Lower leg skin (tissue), 4 donors: ENCODE data around the gene LRG1. TPM values are rescaled to one million over a fixed set of nuclear protein-coding genes. Genes with fewer than 3 reads are reported as not detected.
"Not testable (repeated sequence)": the region's sequence is repeated elsewhere in the genome, so short reads cannot be mapped to it uniquely, and the experiment has no call there.

Source experiments
- DNase-seq, 2 donors: peaks; one replicate each; pipeline ENCODE4 v3.0.0-alpha.2; 2019; ENCODE audit warnings: low spot score in 2 of 2
- H3K4me3 ChIP-seq: fragments of 200-600 bp; sonication (generic); 2 replicates; pipeline ENCODE4 v1.5.1; 2017; ENCODE audit warnings: mild to moderate bottlenecking, low read depth; ENCODE audit not compliant: poor library complexity, severe bottlenecking
- POLR2A ChIP-seq, 2 donors: fragments of 450-650 bp; IDR thresholded peaks; one replicate each; pipeline ENCODE4 v1.6.1; 2016 to 2017; ENCODE audit warnings: antibody characterized with exemption in 2 of 2, mild to moderate bottlenecking in 1 of 2, moderate library complexity in 1 of 2
- WGBS, 2 donors: methylation state at CpG; one replicate each; pipeline ENCODE4 v1.1.5; 2018; 5-methylcytosine and 5-hydroxymethylcytosine counted together
- intact Hi-C: fragments of 100-400 bp; cut with DNase I; formaldehyde crosslinking; loops from one replicate; pipeline ENCODE4 v1.15.0; 2023; ENCODE audit warnings: low total_unique reads
- total RNA-seq, 4 donors: library from RNA; depleted of rRNA; stranded (reverse); fragments of >200 nt; gene quantifications; one replicate each; pipeline ENCODE4 v1.1.0, GENCODE V29; 2016
- TF ChIP-seq, protein P1 (sequence below), 3 donors: fragments of 450-650 bp; IDR thresholded peaks; one replicate each; pipeline ENCODE4 v1.5.1; 2016; ENCODE audit warnings: antibody characterized with exemption in 3 of 3, mild to moderate bottlenecking in 3 of 3, moderate library complexity in 2 of 3

LRG1 gene
- total RNA-seq, 4 donors from 2014 or later, result 1.8 to 9.9 (median 2.7) TPM

DNA sequence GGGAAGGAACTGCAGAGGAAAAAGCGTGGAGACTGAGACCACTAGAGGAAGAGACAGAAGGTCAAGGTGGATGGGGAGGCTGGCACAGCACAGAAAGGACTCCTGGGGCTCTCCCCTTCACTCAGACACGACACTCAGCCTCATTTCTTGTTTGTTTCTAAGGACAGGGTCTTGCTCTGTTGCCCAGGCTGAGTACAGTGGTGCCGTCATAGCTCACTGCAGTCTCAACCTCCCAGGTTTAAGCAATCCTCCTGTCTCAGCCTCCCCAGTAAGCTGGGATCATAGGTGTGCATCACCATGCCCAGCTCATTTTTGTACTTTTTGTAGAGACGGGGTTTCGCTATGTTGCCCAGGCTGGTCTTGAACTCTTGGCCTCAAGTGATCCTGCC lies 31.1 kb upstream of the LRG1 start:
- no peak overlapping the region for H3K4me3 ChIP-seq
- DNase-seq, result no peak
- TF ChIP-seq, protein P1, sequence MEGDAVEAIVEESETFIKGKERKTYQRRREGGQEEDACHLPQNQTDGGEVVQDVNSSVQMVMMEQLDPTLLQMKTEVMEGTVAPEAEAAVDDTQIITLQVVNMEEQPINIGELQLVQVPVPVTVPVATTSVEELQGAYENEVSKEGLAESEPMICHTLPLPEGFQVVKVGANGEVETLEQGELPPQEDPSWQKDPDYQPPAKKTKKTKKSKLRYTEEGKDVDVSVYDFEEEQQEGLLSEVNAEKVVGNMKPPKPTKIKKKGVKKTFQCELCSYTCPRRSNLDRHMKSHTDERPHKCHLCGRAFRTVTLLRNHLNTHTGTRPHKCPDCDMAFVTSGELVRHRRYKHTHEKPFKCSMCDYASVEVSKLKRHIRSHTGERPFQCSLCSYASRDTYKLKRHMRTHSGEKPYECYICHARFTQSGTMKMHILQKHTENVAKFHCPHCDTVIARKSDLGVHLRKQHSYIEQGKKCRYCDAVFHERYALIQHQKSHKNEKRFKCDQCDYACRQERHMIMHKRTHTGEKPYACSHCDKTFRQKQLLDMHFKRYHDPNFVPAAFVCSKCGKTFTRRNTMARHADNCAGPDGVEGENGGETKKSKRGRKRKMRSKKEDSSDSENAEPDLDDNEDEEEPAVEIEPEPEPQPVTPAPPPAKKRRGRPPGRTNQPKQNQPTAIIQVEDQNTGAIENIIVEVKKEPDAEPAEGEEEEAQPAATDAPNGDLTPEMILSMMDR (IDR thresholded peaks at IDR 0.05), result no peak
- TF ChIP-seq POLR2A (IDR thresholded peaks at IDR 0.05), result no peak
- intact Hi-C loops, result loop anchor here (5.0 kb wide), 1 partner anchor 66 kb away; the partner anchor contains the start of gene TNFAIP8L1
- WGBS, 2 donors, result 83 to 88% methylated on average over 5 of the region's 5 CpGs

DNA sequence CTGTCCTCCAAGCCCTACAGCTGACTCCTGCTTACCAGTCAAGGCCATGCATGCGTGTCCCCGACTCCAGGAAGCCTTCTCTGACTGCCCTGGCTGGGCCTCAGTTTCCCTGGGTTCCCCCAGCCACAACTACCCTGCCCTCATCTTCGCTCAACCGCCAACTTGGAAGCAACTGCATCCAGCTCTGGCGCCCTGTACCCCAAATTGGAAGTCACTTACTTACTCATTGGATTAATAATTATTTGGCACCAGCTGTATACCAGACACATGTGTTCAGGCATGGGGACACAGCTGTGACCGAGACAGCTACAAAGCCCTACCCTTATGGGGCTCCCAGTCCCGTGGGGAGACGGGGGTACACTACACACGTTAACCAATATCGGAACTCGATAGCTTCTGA lies 30.6 kb upstream of the LRG1 start:
- DNase-seq, result no peak
- intact Hi-C loops, result loop anchor here (5.0 kb wide), 1 partner anchor 67 kb away; the partner anchor contains the start of gene TNFAIP8L1
- WGBS, 2 donors, result 85 to 88% methylated on average over 11 of the region's 11 CpGs
- H3K4me3 ChIP-seq, result no peak overlapping the region
- TF ChIP-seq, protein P1 (IDR thresholded peaks at IDR 0.05), result no peak
- TF ChIP-seq POLR2A (IDR thresholded peaks at IDR 0.05), result no peak

DNA sequence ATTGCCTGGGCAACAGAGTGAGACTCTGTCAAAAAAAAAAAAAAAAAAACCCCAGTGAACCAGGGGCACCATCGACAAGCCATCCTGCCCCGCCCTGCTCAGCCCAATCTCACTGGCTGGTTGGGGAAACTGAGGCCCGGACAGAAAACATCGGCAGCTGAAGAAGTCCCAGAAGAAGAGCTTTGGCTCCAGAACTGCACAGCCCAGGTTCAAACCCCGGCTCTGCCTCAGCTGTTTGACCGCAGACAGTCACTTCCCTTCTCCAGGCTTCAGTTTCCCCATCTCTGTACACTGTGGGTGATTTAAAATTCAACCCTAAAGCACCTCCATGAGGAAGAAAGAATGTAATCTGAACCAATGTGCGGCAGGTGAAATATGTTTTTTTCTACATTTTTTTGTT lies 29.1 kb upstream of the LRG1 start:
- intact Hi-C loops, result no loop called here
- 83% methylated on average over 7 of the region's 7 CpGs for WGBS, 2 donors
- DNase-seq, result no peak
- no peak for TF ChIP-seq POLR2A (IDR thresholded peaks at IDR 0.05)
- TF ChIP-seq, protein P1 (IDR thresholded peaks at IDR 0.05), result no peak
- H3K4me3 ChIP-seq, result no peak overlapping the region

DNA sequence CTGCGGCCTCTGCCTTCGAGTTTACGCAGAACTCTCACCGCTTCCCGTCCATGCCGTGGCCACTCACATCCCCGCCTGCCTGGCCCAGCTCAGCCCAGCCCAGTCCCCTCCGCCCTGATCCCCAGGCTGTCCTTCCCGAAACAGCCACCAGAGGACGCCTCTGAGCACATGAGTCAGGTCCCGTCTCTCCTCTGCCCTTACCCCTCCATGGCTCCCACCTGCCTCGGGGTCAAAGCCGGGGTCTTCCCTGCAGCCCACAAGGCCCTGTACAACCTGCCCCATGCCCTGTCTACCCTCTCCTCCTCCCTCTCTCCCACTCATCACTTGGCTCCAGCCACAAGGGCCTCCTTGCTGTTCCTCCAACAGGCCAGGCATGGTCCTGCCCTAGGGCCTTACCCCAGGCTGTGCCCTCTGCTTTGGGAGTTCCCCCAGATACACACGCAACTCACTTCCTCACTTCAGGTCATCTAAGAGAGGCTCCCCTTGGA lies 27.8 kb upstream of the LRG1 start:
- no peak for DNase-seq
- no peak overlapping the region for H3K4me3 ChIP-seq
- intact Hi-C loops, result no loop called here
- WGBS, 2 donors, result 47 to 49% methylated on average over 14 of the region's 14 CpGs
- TF ChIP-seq, protein P1 (IDR thresholded peaks at IDR 0.05), result peak in 1 of 3 donors; percentile 19
- no peak for TF ChIP-seq POLR2A (IDR thresholded peaks at IDR 0.05)

DNA sequence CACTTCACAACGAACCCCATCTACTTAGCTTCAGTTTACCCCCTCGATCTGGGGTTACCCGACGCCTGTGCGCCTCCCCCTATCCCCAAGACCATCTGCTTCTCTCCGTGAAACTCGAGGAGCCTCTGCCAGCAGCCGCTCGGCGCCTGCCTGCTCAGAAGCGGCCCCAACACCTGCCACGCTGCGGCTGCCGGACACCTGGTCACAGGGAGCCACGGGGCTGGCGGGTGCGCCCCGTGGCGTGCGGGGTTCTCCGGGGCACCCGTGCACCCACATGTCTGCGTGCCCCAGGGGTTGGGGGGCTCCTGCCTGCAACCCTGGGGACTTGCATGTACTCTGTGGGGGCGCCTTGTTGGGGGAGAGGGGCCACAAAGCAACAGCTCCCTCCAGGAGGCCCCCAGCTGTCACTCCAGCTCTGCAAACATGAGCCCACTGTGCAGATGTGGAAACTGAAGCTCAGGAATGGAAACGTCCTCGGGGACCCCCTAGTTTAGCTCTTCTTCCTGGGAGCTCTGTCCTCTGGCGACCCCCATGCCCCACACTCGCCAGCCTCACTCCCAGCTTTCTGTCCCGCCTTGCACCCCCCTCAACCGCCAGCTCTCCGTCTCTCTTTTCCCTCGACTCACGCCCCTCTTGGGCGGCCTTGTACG lies 26.7 kb upstream of the LRG1 start:
- DNase-seq, result no peak
- intact Hi-C loops, result no loop called here
- no peak overlapping the region for H3K4me3 ChIP-seq
- WGBS, 2 donors, result 83 to 87% methylated on average over 24 to 28 of the region's 35 CpGs
- TF ChIP-seq POLR2A (IDR thresholded peaks at IDR 0.05), result no peak
- TF ChIP-seq, protein P1 (IDR thresholded peaks at IDR 0.05), result no peak

DNA sequence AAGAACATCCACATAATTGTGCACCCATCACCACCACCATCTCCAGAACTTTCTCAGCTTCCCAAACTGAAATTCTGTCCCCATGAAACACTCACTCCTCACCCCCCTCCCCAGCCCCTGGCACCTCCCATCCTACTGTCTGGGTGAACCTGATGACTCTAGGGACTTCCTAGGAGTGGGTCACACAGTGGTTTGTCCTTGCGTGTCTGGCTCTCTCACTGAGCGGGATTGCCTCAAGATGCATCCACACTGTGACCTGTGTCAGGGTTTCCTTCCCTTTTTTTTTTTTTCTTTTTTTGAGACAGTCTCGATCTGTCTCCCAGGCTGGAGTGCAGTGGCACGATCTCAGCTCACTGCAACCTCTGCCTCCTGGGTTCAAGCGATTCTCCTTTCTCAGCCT lies 23.7 kb upstream of the LRG1 start:
- DNase-seq, intact Hi-C loops: not testable (repeated sequence)
- WGBS, 2 donors, result 77 to 87% methylated on average over 5 of the region's 5 CpGs

DNA sequence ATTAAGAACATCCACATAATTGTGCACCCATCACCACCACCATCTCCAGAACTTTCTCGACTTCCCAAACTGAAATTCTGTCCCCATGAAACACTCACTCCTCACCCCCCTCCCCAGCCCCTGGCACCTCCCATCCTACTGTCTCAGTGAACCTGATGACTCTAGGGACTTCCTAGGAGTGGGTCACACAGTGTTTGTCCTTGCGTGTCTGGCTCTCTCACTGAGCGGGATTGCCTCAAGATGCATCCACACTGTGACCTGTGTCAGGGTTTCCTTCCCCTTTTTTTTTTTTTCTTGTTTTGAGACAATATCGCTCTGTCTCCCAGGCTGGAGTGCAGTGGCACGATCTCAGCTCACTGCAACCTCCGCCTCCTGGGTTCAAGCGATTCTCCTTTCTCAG lies 22.2 kb upstream of the LRG1 start:
- 79 to 80% methylated on average over 7 of the region's 7 CpGs for WGBS, 2 donors
- DNase-seq, H3K4me3 ChIP-seq, intact Hi-C loops: not testable (repeated sequence)

More for the DNA sequence above, 23.7 kb upstream of the LRG1 start:
- H3K4me3 ChIP-seq, result not testable (repeated sequence)
